ENCODE measurements around the gene MPND. TPM values are rescaled to one million over a fixed set of nuclear protein-coding genes. Genes with fewer than 3 reads are reported as not detected.

Gene MPND
- total RNA-seq, 1 experiment from 2014 or later: 4.6 TPM

DNA sequence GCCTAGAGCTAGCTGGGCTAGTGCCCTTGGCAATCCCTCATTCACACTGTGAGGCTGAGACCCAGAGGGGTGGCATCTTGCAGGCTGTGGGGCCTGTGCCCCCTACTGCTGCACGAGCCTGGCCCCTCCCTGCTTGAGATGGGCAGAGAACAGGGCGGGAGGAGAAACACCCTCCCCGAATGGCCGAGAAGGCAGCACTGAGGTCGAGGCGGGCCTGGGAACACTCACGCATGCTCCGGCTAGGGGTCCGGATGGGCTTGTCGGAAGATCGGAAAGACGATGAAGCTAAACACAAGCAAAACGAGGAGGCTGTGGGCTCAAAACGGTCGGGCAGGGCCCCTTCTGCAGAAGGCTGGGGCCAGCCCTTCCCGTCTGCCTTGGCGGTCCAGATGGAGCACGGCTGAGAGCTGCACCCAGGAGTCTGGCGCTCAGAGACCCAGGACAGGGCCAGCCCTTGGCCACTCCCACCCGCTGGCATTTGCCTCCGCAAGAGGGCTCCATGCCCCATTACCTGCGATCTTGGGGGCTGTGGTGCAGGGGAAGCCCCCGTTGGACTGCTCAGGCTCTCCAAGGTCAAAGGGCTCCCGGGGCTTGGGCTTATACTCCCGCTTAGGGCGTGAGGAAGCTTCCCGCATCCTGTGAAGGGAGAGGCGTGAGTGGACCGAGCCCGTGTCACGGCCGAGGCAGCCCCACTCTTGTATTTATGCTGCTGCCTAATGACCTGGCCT lies 18.9 kb downstream of the MPND start:
- Histone ChIP-seq H3K4me1 (replicated peaks) (no peaks in the 10 kb centered on the region), H3K27me3 (replicated peaks) (no peaks in the 10 kb centered on the region), H3K9me3 (replicated peaks) (no peaks in the 10 kb centered on the region), H3K4me3 (no peak overlapping the region), H3K36me3 (peaks cover 91% of the 10 kb centered on the region), H3K27ac (no peak overlapping the region)
- no peak for DNase-seq (ENCODE audit: low read depth in 1 of 2, low spot score in 2 of 2)

DNA sequence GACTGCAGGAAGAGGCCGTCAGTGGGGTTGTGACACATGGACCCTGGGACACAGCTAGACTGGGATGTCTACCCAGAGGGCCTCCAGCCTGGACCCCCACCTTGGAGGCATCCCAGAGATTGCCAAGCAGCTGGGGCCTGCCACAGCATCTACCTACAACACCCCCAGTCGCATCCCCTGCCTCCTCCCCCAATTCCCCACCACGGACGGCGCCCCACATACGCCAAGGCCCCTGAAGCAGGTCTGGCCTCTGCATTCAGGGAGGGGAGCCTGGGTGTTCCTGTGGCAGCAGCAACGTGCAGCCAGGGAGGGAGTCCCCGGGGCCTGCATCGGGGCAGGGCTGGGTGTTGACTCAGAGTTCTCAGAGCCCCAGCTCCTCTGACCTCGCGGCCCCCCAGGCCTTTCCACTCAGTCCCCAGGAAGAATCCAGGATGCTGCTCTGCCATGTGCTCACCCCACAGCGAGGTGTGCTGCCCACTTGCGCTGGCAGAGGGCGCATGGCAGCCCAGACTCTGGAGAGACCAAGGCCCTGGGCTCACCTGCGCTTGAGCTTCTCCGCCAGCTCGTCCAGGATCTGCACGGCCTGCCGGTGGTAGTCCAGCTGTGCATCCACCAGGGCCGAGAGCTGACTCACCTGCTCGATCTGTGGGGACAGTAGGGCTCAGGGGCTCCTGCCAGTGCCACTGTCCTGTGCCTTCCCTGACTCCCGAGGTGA lies 19.6 kb downstream of the MPND start:
- H3K4me3 ChIP-seq: no peak overlapping the region
- peak in 1 of 2 experiments; percentile 42 for DNase-seq (ENCODE audit: low read depth in 1 of 2, low spot score in 2 of 2)
- peaks cover 93% of the 10 kb centered on the region for H3K36me3 ChIP-seq
- H3K27ac ChIP-seq: no peak overlapping the region
- no peaks in the 10 kb centered on the region for H3K9me3 ChIP-seq (replicated peaks)
- H3K27me3 ChIP-seq (replicated peaks): no peaks in the 10 kb centered on the region
- H3K4me1 ChIP-seq (replicated peaks): no peaks in the 10 kb centered on the region

DNA sequence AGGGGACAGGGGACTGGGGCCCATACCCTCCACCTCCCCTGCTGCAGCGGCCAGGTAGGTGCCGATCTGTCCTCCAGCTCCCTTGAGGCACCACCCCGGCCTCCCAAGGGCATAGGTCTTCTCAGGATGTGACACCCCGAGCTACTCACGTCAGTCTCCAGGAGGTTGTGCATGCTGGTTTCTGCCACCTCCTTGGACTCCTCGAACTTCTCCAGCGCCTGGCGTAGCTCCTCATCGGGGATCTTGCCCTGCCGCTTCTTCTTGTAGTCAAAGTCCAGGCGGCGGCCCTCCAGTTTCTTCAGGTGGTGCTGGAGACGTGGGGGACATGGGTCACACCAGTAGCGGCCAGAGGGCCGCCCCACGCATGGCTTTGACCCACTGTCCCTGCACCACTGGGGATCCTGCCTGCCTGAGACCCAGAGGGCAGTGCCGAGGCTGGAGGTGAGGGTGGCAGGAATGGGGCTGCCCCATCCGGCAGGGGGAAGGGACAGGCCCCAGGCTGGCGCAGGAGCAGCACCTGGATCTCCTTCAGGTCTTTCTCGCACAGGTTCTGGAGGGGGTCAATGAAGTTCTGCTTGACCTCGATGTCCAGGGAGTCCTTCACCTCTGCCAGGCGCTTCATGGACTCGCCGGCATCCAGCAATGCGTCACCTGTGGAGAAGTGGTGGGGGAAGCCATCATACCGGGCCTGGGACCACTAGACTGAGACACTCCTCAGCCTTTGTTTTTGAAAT lies 20.4 kb downstream of the MPND start:
- Histone ChIP-seq H3K9me3 (replicated peaks) (no peaks in the 10 kb centered on the region), H3K36me3 (peaks cover 93% of the 10 kb centered on the region), H3K4me3 (no peak overlapping the region), H3K27me3 (replicated peaks) (no peaks in the 10 kb centered on the region), H3K27ac (no peak overlapping the region), H3K4me1 (replicated peaks) (no peaks in the 10 kb centered on the region)
- DNase-seq (ENCODE audit: low read depth in 1 of 2, low spot score in 2 of 2): peak in 1 of 2 experiments; percentile 46

DNA sequence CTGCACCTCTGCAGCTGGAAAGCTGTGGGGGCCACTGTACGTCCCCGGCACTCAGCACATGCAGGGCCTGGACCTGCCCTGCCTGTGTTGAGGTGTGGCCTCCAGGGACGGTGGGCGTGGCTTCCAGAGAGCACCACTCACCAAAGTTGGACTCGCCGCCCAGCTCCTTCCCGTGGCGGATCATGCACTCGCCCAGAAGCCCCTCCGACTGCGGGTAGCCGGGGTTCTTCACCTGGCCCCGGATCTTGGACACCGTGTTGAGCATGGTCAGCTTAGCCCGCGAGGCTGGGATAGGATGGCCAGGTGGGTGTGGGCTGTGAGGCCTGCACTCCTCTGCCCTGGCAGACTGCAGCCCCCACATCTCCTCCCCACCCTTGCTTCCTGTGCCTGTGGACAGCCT lies 22.0 kb downstream of the MPND start:
- Histone ChIP-seq H3K36me3 (peaks cover 79% of the 10 kb centered on the region), H3K27ac (no peak overlapping the region), H3K27me3 (replicated peaks) (no peaks in the 10 kb centered on the region), H3K4me3 (no peak overlapping the region), H3K4me1 (replicated peaks) (peaks cover 4% of the 10 kb centered on the region; the same call in 1 of the 2 replicates), H3K9me3 (replicated peaks) (no peaks in the 10 kb centered on the region)
- DNase-seq (ENCODE audit: low read depth in 1 of 2, low spot score in 2 of 2): no peak

DNA sequence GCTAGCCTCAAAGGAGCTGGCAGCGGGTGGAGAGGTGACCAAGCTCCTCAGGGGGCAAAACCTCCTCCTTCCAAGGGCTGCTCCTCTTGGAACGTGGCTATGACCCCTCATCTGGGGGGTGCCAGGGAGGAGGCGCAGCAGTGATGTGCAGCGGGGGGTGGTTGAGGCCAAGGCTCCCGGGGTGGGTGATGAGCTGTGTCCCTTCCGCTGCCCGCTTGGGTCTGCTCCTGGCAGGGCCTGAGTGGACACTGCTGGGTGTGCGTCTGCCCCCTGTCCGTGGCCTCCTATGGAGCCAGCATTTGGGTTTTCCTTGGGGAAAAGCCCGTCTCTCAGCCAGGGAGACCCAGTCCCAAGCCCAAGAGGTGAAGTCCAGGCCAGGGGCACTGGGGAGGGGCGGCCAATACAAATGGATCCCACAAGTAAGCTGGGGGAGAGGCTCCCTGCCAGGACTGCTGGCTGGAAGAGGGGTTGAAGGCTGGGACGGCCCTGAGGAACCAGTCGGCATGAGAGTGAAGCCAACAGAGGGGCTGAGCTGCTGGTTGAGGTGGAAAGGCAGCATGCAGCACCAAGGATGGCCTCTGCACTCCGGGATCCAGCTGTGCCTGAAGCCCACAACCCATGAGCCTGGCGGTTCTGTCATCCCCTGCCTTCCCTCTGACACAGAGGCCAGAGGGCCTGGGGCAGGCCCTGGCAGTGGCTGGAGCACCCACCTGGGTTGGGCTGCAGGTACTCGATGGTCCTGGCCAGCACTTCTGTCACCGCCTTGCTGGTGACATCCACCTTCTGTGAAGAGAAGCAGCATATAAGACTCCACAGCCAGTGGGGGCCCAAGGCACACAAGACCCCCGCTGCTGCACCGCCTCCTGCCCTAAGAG lies 22.7 kb downstream of the MPND start:
- Histone ChIP-seq H3K27me3 (replicated peaks) (no peaks in the 10 kb centered on the region), H3K4me3 (no peak overlapping the region), H3K4me1 (replicated peaks) (peaks cover 4% of the 10 kb centered on the region; the same call in 1 of the 2 replicates), H3K9me3 (replicated peaks) (no peaks in the 10 kb centered on the region), H3K36me3 (peaks cover 74% of the 10 kb centered on the region), H3K27ac (no peak overlapping the region)
- DNase-seq (ENCODE audit: low read depth in 1 of 2, low spot score in 2 of 2): no peak

DNA sequence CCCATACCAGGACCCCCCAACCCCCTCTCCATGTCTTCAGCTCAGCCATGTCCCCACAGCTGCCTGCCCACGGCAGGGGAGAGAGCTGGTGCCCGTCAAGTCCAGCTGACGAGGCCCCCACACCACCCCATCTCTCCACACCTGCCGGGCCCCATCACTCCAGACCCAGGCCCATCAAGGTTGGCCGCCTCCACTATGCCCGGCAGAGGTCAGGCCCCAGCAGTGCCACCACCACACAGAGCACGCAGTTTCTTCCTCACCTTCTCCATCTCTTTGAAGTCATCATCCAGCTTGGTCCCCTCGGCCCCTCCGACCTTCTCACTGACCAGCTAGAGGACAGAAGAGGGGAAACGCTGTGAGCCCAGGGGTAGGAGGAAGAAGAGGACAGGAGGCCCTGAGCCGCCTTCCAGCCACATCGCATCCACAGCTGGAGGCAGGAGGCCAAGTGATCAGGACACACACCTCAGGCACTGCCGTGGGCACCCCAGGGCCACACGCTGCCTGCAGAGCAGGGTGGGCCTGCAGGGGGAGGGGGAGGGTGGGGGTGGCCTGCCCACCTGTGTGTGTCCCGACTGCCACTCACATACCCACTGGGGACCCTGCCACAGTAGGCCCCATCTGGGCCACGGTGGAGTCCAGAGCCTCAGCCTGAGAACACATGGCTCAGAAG lies 23.4 kb downstream of the MPND start:
- no peak for DNase-seq (ENCODE audit: low read depth in 1 of 2, low spot score in 2 of 2)
- peaks cover 73% of the 10 kb centered on the region for H3K36me3 ChIP-seq
- peaks cover 4% of the 10 kb centered on the region; the same call in 1 of the 2 replicates for H3K4me1 ChIP-seq (replicated peaks)
- H3K27me3 ChIP-seq (replicated peaks): no peaks in the 10 kb centered on the region
- no peak overlapping the region for H3K27ac ChIP-seq
- no peak overlapping the region for H3K4me3 ChIP-seq
- H3K9me3 ChIP-seq (replicated peaks): no peaks in the 10 kb centered on the region

DNA sequence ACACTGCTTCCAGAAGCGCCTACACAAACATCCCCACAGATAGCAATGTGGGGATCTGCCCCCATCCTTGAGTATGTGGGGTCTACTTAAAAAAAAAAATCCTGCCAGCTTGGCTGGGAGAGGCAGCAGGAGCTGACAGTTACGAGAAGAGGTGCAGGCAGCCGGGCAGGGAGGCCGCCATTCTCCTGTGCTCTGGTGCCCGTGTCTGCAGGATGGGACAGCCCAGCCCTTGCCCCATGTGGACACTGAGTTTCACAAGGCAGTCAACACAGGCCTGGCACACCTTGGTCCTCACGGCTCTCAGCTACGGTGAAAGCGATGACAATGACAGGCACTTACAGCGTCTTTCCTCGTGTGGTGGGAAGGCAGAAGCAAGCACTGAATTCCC lies 24.0 kb downstream of the MPND start:
- Histone ChIP-seq H3K27me3 (replicated peaks) (no peaks in the 10 kb centered on the region), H3K27ac (no peak overlapping the region), H3K4me3 (no peak overlapping the region), H3K36me3 (peaks cover 71% of the 10 kb centered on the region), H3K4me1 (replicated peaks) (peaks cover 4% of the 10 kb centered on the region; the same call in 1 of the 2 replicates), H3K9me3 (replicated peaks) (no peaks in the 10 kb centered on the region)
- DNase-seq (ENCODE audit: low read depth in 1 of 2, low spot score in 2 of 2): no peak

DNA sequence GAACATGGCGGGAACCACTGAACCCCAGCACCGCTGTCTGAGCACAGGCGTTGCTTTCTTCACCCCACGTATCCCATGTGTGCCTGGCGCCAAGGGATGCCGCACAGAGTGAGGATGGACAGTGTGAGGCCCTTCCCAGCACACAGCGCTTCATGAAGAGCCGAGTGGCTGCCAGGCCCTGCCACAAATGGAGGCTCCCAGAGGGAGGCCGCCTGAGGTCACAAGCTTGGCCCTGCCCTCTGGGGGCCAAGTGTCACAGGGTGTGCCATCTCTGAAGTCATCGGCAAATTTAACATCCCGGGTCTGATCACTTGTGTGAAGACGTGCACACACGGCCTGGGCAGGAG lies 24.4 kb downstream of the MPND start:
- Histone ChIP-seq H3K4me1 (replicated peaks) (peaks cover 4% of the 10 kb centered on the region; the same call in 1 of the 2 replicates), H3K27me3 (replicated peaks) (no peaks in the 10 kb centered on the region), H3K9me3 (replicated peaks) (no peaks in the 10 kb centered on the region), H3K27ac (no peak overlapping the region), H3K4me3 (no peak overlapping the region), H3K36me3 (peaks cover 70% of the 10 kb centered on the region)
- no peak for DNase-seq (ENCODE audit: low read depth in 1 of 2, low spot score in 2 of 2)

DNA sequence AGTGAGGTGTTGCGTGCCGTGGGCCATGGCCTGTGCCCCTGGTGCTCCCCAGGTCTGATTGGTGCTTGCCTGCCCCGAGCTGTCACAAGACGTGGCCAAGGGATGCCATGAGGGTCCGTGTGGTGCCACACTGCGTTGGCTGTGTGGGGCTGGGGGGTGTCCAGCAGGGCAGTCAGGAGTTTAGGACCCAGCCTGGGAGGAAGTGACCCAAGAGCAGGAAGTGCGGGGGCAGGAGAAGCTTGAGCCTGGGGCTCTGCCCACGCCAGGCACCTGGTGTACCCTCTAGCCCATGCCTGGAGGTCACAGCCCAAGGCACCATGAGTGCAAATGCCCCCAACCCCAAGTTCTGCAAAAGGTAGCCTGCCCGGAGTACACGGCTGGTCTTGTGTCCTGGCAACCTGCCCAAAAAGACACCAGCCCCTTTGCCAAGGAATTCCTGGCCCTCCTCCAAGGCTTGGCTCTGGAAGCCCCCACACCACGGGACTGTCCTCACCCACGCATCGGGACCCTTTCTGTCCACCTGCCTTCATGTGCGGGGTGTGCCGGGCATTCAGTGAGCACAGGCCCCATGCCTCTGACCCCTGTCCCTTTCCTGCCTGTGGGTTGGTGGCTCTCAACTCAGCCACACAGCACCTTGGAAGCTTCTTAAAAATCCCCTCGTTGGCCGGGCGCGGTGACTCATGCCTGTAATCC lies 24.9 kb downstream of the MPND start:
- no peak for DNase-seq (ENCODE audit: low read depth in 1 of 2, low spot score in 2 of 2)
- H3K9me3 ChIP-seq (replicated peaks): no peaks in the 10 kb centered on the region
- peaks cover 4% of the 10 kb centered on the region; the same call in 1 of the 2 replicates for H3K4me1 ChIP-seq (replicated peaks)
- H3K36me3 ChIP-seq: peaks cover 68% of the 10 kb centered on the region
- no peak overlapping the region for H3K27ac ChIP-seq
- no peak overlapping the region for H3K4me3 ChIP-seq
- no peaks in the 10 kb centered on the region for H3K27me3 ChIP-seq (replicated peaks)

DNA sequence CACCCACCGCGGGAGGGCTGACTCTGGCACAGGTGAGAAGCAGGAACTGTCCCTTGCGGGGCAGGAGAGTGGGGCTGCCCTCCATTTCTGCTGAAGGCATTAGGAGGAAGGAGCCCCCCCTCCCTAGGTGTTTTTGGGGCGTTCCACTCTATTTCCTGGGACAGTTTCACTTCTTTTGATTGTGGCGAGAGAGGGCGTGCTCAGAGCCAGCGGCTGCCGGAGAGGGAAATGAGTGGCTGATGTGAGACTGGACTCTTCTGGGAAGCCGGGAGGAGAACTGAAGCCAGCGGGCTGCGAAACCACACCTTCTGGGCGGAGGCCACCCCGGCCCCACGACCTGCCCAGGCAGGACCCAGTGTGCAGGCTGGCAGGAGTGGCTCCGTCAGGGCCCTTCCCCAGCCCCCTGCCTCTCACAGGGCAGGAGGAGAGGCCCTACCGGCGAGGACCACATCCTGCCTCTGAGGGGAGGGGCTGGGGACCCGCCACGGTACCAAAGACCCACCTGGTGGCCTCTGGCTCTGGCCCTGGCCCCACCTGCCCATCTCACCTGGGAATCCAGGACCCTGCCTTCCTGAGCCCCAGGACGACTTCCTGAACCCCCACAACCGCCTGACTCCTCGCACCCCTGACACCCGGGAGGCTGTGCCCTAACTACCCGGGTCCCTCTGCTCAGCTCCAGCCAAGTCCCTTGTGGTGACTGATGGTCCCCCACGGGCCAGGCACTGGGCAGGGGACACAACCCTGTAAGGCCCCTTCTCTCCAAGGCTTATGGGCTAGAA lies 25.9 kb downstream of the MPND start:
- Histone ChIP-seq H3K27ac (no peak overlapping the region), H3K36me3 (peaks cover 68% of the 10 kb centered on the region), H3K4me1 (replicated peaks) (peaks cover 13% of the 10 kb centered on the region), H3K4me3 (no peak overlapping the region), H3K27me3 (replicated peaks) (no peaks in the 10 kb centered on the region), H3K9me3 (replicated peaks) (no peaks in the 10 kb centered on the region)
- DNase-seq (ENCODE audit: low read depth in 1 of 2, low spot score in 2 of 2): peak in 1 of 2 experiments; percentile 42

DNA sequence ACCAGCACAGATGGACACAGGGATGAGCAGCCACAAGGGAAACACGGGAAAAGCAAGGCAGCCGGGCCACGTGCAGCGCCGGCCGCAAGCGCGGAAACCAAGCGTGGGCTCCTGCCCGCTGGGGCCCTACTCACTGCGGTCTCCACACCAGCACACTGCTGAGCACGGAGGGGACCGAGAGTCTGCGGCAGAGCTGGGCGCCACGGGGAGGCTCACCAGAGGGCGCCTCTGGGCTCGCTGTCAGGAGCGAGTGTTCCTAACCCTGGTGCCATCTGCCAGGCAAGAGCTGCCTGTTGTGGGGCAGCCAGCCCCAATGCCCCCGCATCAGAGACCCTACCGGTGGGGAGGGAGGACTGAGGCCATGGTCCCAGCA lies 26.5 kb downstream of the MPND start:
- no peak for DNase-seq (ENCODE audit: low read depth in 1 of 2, low spot score in 2 of 2)
- H3K27me3 ChIP-seq (replicated peaks): no peaks in the 10 kb centered on the region
- H3K4me3 ChIP-seq: no peak overlapping the region
- H3K9me3 ChIP-seq (replicated peaks): no peaks in the 10 kb centered on the region
- peaks cover 19% of the 10 kb centered on the region for H3K4me1 ChIP-seq (replicated peaks)
- no peak overlapping the region for H3K27ac ChIP-seq
- H3K36me3 ChIP-seq: peaks cover 66% of the 10 kb centered on the region

Measured in SJSA1 (cell line).